ENCODE data around the gene HAUS8.

Gene HAUS8

GRCh38 chr19:17092696-17093095 is 17.4 kb upstream of the HAUS8 start:
- Histone ChIP-seq H3K27ac (peak overlapping the region; percentile 99), H3K4me3 (ENCODE audit: low read depth in 1 of 2, low read length in 1 of 2) (no peak overlapping the region), H3K4me1 (ENCODE audit: control insufficient read depth in 1 of 2, insufficient read depth in 1 of 2, low read depth in 1 of 2, low read length in 1 of 2) (peaks cover 59 to 63% of the 10 kb centered on the region in 2 experiments), H3K27me3 (no peaks in the 10 kb centered on the region), H3K9me3 (no peaks in the 10 kb centered on the region), H3K36me3 (peaks cover 8% of the 10 kb centered on the region)
- no peak for TF ChIP-seq CTCF (IDR thresholded peaks at IDR 0.05)

- no peaks in the 10 kb centered on the region for H3K27me3 ChIP-seq
- H3K36me3 ChIP-seq = peaks cover 17% of the 10 kb centered on the region
- H3K9me3 ChIP-seq = no peaks in the 10 kb centered on the region
- peak overlapping the region; percentile 66 to 67 for H3K4me3 ChIP-seq (ENCODE audit: low read depth in 1 of 2, low read length in 1 of 2)
- H3K27ac ChIP-seq = peak overlapping the region; percentile 99
- H3K4me1 ChIP-seq (ENCODE audit: control insufficient read depth in 1 of 2, insufficient read depth in 1 of 2, low read depth in 1 of 2, low read length in 1 of 2) = peaks cover 54 to 58% of the 10 kb centered on the region in 2 experiments
- no peak for TF ChIP-seq CTCF (IDR thresholded peaks at IDR 0.05)
Observed at GRCh38 chr19:17091758-17092333, 16.6 kb upstream of the HAUS8 start.

GRCh38 chr19:17090583-17090982 is 15.3 kb upstream of the HAUS8 start:
- peak overlapping the region; percentile 99 for H3K27ac ChIP-seq

GRCh38 chr19:17088552-17088951 is 13.3 kb upstream of the HAUS8 start:
- peaks cover 50 to 52% of the 10 kb centered on the region in 2 experiments for H3K4me1 ChIP-seq (ENCODE audit: control insufficient read depth in 1 of 2, insufficient read depth in 1 of 2, low read depth in 1 of 2, low read length in 1 of 2)
- no peak for TF ChIP-seq CTCF (IDR thresholded peaks at IDR 0.05)
- H3K36me3 ChIP-seq = peaks cover 28% of the 10 kb centered on the region
- no peaks in the 10 kb centered on the region for H3K9me3 ChIP-seq
- peak overlapping the region; percentile 99 for H3K27ac ChIP-seq
- no peak overlapping the region for H3K4me3 ChIP-seq (ENCODE audit: low read depth in 1 of 2, low read length in 1 of 2)
- no peaks in the 10 kb centered on the region for H3K27me3 ChIP-seq

More at GRCh38 chr19:17090583-17090982, 15.3 kb upstream of the HAUS8 start:
- H3K27me3 ChIP-seq = no peaks in the 10 kb centered on the region
- H3K4me3 ChIP-seq (ENCODE audit: low read depth in 1 of 2, low read length in 1 of 2) = peak overlapping the region; percentile 13 to 66
- H3K9me3 ChIP-seq = no peaks in the 10 kb centered on the region
- H3K4me1 ChIP-seq (ENCODE audit: control insufficient read depth in 1 of 2, insufficient read depth in 1 of 2, low read depth in 1 of 2, low read length in 1 of 2) = peaks cover 52 to 54% of the 10 kb centered on the region in 2 experiments
- peaks cover 28% of the 10 kb centered on the region for H3K36me3 ChIP-seq
- peak; percentile 36 for TF ChIP-seq CTCF (IDR thresholded peaks at IDR 0.05)

- TF ChIP-seq CTCF (IDR thresholded peaks at IDR 0.05) = no peak
- H3K9me3 ChIP-seq = no peaks in the 10 kb centered on the region
- no peaks in the 10 kb centered on the region for H3K27me3 ChIP-seq
- peaks cover 37% of the 10 kb centered on the region for H3K36me3 ChIP-seq
- peak overlapping the region; percentile 99 for H3K27ac ChIP-seq
- peaks cover 41 to 43% of the 10 kb centered on the region in 2 experiments for H3K4me1 ChIP-seq (ENCODE audit: control insufficient read depth in 1 of 2, insufficient read depth in 1 of 2, low read depth in 1 of 2, low read length in 1 of 2)
- H3K4me3 ChIP-seq (ENCODE audit: low read depth in 1 of 2, low read length in 1 of 2) = no peak overlapping the region
Observed at GRCh38 chr19:17086834-17087233, 11.6 kb upstream of the HAUS8 start.
